Psoas muscle (tissue), 8 donors: ENCODE results near the gene NID2. TPM values are rescaled to one million over a fixed set of nuclear protein-coding genes. Genes with fewer than 3 reads are reported as not detected.

Experiments used
- ATAC-seq, 4 donors: fragments of 200-7000 bp; cut with Tn5 transposase; one replicate each; pipeline ENCODE4 v1.9.1; 2020; ENCODE audit warnings: moderate library complexity in 3 of 4, mild to moderate bottlenecking in 2 of 4
- DNase-seq, 2 donors: peaks; one replicate each; pipeline ENCODE4 v3.0.0-alpha.2; 2020
- H3K27ac ChIP-seq: fragments of 200-600 bp; one replicate; pipeline ENCODE4 v1.8.0; 2022
- H3K27me3 ChIP-seq, 3 donors: fragments of 200-600 bp in 1 of 3; one replicate each; pipeline versions ENCODE4 v1.6.1 to v1.8.0; 2013 to 2022; ENCODE audit warnings: low read length in 2 of 3, mild to moderate bottlenecking in 2 of 3, moderate library complexity in 1 of 3; ENCODE audit not compliant: insufficient read depth in 3 of 3
- H3K36me3 ChIP-seq, 2 donors: fragments of 200-600 bp in 1 of 2; one replicate each; pipeline versions ENCODE4 v1.6.1 to v1.8.0; 2013 to 2022; ENCODE audit warnings: low read depth in 1 of 2, mild to moderate bottlenecking in 1 of 2, moderate library complexity in 1 of 2; ENCODE audit not compliant: insufficient read depth in 1 of 2
- H3K4me1 ChIP-seq: fragments of 200-600 bp; one replicate; pipeline ENCODE4 v1.8.0; 2022
- H3K4me3 ChIP-seq: fragments of 200-600 bp; one replicate; pipeline ENCODE4 v1.8.0; 2022; ENCODE audit warnings: mild to moderate bottlenecking
- H3K9me3 ChIP-seq: fragments of 200-600 bp; one replicate; pipeline ENCODE4 v1.8.0; 2022
- CTCF ChIP-seq: fragments of 200-600 bp; IDR thresholded peaks from one replicate; pipeline ENCODE4 v1.8.0; 2022; ENCODE audit warnings: antibody characterized with exemption
- WGBS, 3 donors: extraction: QIAGEN DNeasy Blood & Tissue Kit; methylation state at CpG; one replicate each; pipeline versions ENCODE4 v1.1.6 to v1.1.7; 2013; 5-methylcytosine and 5-hydroxymethylcytosine counted together
- intact Hi-C, 2 donors: fragments of 100-400 bp; cut with DNase I; formaldehyde crosslinking; loops; one replicate each; pipeline versions ENCODE4 v1.11.0 to v1.14.2; 2022
- polyA plus RNA-seq, 3 donors: library from polyadenylated mRNA; stranded (reverse); fragments of 200-250 nt; gene quantifications; one replicate each; pipeline ENCODE4 v1.2.3, GENCODE V29; 2013
- total RNA-seq, 4 donors: library from RNA; stranded (reverse); fragmentation: NEBNext Ultra II Directional in 2 of 4; extraction: Animal tissue kit (Norgen Biotek cat#: 25700) in 2 of 4; gene quantifications; one replicate each; pipeline versions ENCODE4 v1.2.1 to v1.2.4, GENCODE V29; 2021 to 2023
- donor health status: healthy with polysubstance abuse.
- donor health status: DM: no; HTN: no; CAD: no; lungs with moderate emphysema.
- donor health status: Bipolar disorder and iron deficiency.
- donor health status: healthy.
- donor health status: DM: yes; HTN: yes; CAD: no.
- donor health status: DM: no; HTN: no; CAD: no.
- donor health status: DM: no; HTN: no; CAD: no.
- donor health status: DM: yes; HTN: yes; CAD: no.

The NID2 gene
- total and polyA plus RNA-seq, 7 donors: 2.2 to 12.9 (median 4.1) TPM

DNA sequence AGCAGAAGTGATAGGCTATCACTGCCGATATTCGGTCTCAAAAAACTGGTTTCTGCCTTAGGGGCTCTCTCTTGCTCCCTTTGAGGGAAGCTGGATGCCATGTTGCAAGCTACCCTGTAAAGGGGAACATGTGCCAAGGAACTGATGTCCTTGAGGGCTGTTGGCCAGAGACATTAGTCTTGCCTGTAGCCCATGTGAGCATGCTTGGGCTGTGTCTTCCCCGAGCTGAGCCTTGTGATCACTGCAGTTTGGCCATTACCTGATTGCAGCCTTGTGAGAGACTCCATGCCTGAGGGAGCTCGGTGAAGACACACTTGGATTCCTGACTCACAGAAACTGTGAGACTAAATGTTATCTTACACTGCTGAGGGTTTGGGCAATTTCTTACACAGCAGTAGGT, 60.7 kb downstream of the NID2 start:
- H3K4me1 ChIP-seq: no peaks in the 10 kb centered on the region
- no peaks in the 10 kb centered on the region for H3K27me3 ChIP-seq
- DNase-seq (no peak), ATAC-seq (no peak)
- no peak overlapping the region for H3K27ac ChIP-seq
- H3K9me3 ChIP-seq: no peaks in the 10 kb centered on the region
- H3K36me3 ChIP-seq: peaks cover 20 to 87% of the 10 kb centered on the region in 2 donors
- intact Hi-C loops: no loop called here
- TF ChIP-seq CTCF: no peak
- no peak overlapping the region for H3K4me3 ChIP-seq
- WGBS, 3 donors: 91 to 95% (median 91%) methylated on average over 4 of the region's 4 CpGs

GRCh38 chr14:52007637-52008036, 61.2 kb downstream of the NID2 start:
- DNase-seq (no peak), ATAC-seq (no peak)
- Histone ChIP-seq H3K4me1 (no peaks in the 10 kb centered on the region), H3K36me3 (peaks cover 20 to 92% of the 10 kb centered on the region in 2 donors), H3K27me3 (no peaks in the 10 kb centered on the region), H3K9me3 (no peaks in the 10 kb centered on the region), H3K4me3 (no peak overlapping the region), H3K27ac (no peak overlapping the region)
- TF ChIP-seq CTCF: no peak
- intact Hi-C loops: no loop called here
- WGBS, 3 donors: 85 to 97% (median 88%) methylated on average over 1 of the region's 1 CpG

DNA sequence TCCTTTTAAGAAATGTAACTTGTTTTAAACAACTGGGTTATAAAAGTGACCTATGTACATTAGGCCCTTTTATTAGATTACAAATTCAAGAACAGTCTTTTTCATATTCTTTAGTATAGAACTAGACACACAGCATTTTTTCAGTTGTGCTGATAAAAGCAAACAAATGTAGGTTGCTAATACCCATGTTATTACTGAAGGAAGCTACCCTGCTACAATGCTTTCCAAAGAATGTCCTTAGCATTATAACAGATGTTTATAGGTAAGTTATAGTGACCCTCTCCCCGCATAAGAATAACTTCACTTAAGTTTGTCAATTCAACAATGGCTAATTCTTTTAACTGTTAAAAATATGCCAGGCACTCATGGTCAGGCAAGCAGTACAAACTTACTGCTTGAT, 61.6 kb downstream of the NID2 start:
- Histone ChIP-seq H3K27me3 (no peaks in the 10 kb centered on the region), H3K36me3 (peaks cover 20 to 96% of the 10 kb centered on the region in 2 donors), H3K9me3 (no peaks in the 10 kb centered on the region), H3K4me3 (no peak overlapping the region), H3K4me1 (no peaks in the 10 kb centered on the region), H3K27ac (no peak overlapping the region)
- WGBS, 3 donors: 74 to 83% (median 77%) methylated on average over 1 of the region's 1 CpG
- ATAC-seq (no peak), DNase-seq (no peak)
- intact Hi-C loops: no loop called here
- TF ChIP-seq CTCF: no peak

GRCh38 chr14:52006361-52006760, 62.5 kb downstream of the NID2 start:
- Histone ChIP-seq H3K9me3 (no peaks in the 10 kb centered on the region), H3K4me1 (no peaks in the 10 kb centered on the region), H3K4me3 (no peak overlapping the region), H3K27ac (no peak overlapping the region), H3K36me3 (peaks cover 17 to 100% of the 10 kb centered on the region in 2 donors), H3K27me3 (no peaks in the 10 kb centered on the region)
- ATAC-seq: no peak
- TF ChIP-seq CTCF: no peak
- DNase-seq: no peak
- 91 to 97% (median 95%) methylated on average over 3 of the region's 3 CpGs for WGBS, 3 donors
- intact Hi-C loops: no loop called here

DNA sequence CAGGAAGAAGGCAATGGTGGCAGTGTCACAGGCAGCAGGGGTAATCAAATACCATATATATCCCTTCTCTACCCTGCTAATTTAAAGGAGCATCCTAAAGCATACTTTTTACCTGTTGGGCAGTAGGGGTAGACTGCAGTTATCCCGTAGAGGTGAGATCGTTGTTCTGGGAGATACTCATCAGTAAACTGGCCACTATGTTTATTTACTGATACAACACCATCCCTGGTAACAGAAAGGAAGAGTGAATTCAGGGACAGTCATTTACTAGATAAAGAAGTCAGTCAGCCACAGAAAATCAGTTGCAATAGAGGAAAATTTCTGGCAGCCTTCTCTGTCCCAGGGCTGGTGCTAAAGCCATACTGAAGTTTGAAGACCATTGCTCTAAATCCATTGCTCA, 63.2 kb downstream of the NID2 start:
- no peak for ATAC-seq
- H3K4me1 ChIP-seq: no peaks in the 10 kb centered on the region
- TF ChIP-seq CTCF: no peak
- 83 to 90% (median 87%) methylated on average over 2 of the region's 2 CpGs for WGBS, 3 donors
- no peaks in the 10 kb centered on the region for H3K9me3 ChIP-seq
- no peak for DNase-seq
- no peak overlapping the region for H3K4me3 ChIP-seq
- no peak overlapping the region for H3K27ac ChIP-seq
- H3K36me3 ChIP-seq: peaks cover 11 to 100% of the 10 kb centered on the region in 2 donors
- no peaks in the 10 kb centered on the region for H3K27me3 ChIP-seq
- intact Hi-C loops: no loop called here
